Stimulated activated CD4-positive, alpha-beta T cell treated with anti-CD3 and anti-CD28 coated beads, TNF-alpha, amount 100 ng/mL, for 24 hours (primary cell): ENCODE data around the gene KLF13.
A peak's percentile ranks its signal among the peaks of the same experiment; 100 is the strongest.
"Not testable (repeated sequence)": the region's sequence is repeated elsewhere in the genome, so short reads cannot be mapped to it uniquely, and the experiment has no call there.

ENCODE experiments used
- DNase-seq, 3 experiments: peaks; one replicate each; pipeline ENCODE4 v3.0.0-alpha.2; 2020; ENCODE audit warnings: low read depth in 3 of 3

Gene KLF13

GRCh38 chr15:31345606-31346366 lies 19.2 kb downstream of the KLF13 start:
- DNase-seq: no peak

GRCh38 chr15:31346367-31347066 lies 19.9 kb downstream of the KLF13 start:
- DNase-seq: no peak

GRCh38 chr15:31347067-31347975 lies 20.7 kb downstream of the KLF13 start:
- peak in 2 of 3 experiments; percentile 57 to 89 for DNase-seq

GRCh38 chr15:31347981-31348803 lies 21.6 kb downstream of the KLF13 start:
- DNase-seq: no peak

GRCh38 chr15:31349233-31350141 lies 22.9 kb downstream of the KLF13 start:
- DNase-seq: no peak

- DNase-seq: no peak
Observed at GRCh38 chr15:31350771-31351170, 24.1 kb downstream of the KLF13 start.

GRCh38 chr15:31352339-31352751 lies 25.7 kb downstream of the KLF13 start:
- no peak for DNase-seq

- DNase-seq: no peak
Observed at GRCh38 chr15:31352911-31353811, 26.5 kb downstream of the KLF13 start.

GRCh38 chr15:31353931-31354330 lies 27.3 kb downstream of the KLF13 start:
- no peak for DNase-seq

GRCh38 chr15:31356097-31356496 lies 29.5 kb downstream of the KLF13 start:
- not testable (repeated sequence) for DNase-seq

GRCh38 chr15:31357148-31357547 lies 30.5 kb downstream of the KLF13 start:
- DNase-seq: no peak

- DNase-seq: no peak
Observed at GRCh38 chr15:31358163-31358562, 31.5 kb downstream of the KLF13 start.

GRCh38 chr15:31358957-31359701 lies 32.5 kb downstream of the KLF13 start:
- DNase-seq: no peak

GRCh38 chr15:31359702-31360111 lies 33.1 kb downstream of the KLF13 start:
- DNase-seq: no peak

- DNase-seq: no peak
Observed at GRCh38 chr15:31360158-31360561, 33.5 kb downstream of the KLF13 start.

GRCh38 chr15:31360843-31361763 lies 34.5 kb downstream of the KLF13 start:
- DNase-seq: no peak

GRCh38 chr15:31361764-31362515 lies 35.3 kb downstream of the KLF13 start:
- DNase-seq: no peak
